ENCODE results near the gene ARHGEF10L.
"Not testable (repeated sequence)": the region's sequence is repeated elsewhere in the genome, so short reads cannot be mapped to it uniquely, and the experiment has no call there.

Gene ARHGEF10L, protein sequence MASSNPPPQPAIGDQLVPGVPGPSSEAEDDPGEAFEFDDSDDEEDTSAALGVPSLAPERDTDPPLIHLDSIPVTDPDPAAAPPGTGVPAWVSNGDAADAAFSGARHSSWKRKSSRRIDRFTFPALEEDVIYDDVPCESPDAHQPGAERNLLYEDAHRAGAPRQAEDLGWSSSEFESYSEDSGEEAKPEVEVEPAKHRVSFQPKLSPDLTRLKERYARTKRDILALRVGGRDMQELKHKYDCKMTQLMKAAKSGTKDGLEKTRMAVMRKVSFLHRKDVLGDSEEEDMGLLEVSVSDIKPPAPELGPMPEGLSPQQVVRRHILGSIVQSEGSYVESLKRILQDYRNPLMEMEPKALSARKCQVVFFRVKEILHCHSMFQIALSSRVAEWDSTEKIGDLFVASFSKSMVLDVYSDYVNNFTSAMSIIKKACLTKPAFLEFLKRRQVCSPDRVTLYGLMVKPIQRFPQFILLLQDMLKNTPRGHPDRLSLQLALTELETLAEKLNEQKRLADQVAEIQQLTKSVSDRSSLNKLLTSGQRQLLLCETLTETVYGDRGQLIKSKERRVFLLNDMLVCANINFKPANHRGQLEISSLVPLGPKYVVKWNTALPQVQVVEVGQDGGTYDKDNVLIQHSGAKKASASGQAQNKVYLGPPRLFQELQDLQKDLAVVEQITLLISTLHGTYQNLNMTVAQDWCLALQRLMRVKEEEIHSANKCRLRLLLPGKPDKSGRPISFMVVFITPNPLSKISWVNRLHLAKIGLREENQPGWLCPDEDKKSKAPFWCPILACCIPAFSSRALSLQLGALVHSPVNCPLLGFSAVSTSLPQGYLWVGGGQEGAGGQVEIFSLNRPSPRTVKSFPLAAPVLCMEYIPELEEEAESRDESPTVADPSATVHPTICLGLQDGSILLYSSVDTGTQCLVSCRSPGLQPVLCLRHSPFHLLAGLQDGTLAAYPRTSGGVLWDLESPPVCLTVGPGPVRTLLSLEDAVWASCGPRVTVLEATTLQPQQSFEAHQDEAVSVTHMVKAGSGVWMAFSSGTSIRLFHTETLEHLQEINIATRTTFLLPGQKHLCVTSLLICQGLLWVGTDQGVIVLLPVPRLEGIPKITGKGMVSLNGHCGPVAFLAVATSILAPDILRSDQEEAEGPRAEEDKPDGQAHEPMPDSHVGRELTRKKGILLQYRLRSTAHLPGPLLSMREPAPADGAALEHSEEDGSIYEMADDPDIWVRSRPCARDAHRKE (N-terminal part only)

GRCh38 chr1:17539477-17540254 is at the start of gene ARHGEF10L:
TSS of gene ARHGEF10L (plus strand) at chr1:17539698. CDS start at chr1:17580596, 40,898 bp downstream.
- no peak within 1 kb of the TSS for H3K27ac ChIP-seq
- DNase-seq (ENCODE audit: low spot score), result no peak
- CTCF ChIA-PET, result interaction anchor here (1.3 to 1.6 kb wide), 2 partner anchors 14 to 37 kb away, joined by 4 to 7 read pairs; no protein-coding TSS in a partner anchor
- POLR2A ChIA-PET (ENCODE audit: low non-redundant PET), result no interaction called here
- TF ChIP-seq CTCF (conservative IDR thresholded peaks at IDR 0.05; ENCODE audit: low read depth), result no peak

DNA sequence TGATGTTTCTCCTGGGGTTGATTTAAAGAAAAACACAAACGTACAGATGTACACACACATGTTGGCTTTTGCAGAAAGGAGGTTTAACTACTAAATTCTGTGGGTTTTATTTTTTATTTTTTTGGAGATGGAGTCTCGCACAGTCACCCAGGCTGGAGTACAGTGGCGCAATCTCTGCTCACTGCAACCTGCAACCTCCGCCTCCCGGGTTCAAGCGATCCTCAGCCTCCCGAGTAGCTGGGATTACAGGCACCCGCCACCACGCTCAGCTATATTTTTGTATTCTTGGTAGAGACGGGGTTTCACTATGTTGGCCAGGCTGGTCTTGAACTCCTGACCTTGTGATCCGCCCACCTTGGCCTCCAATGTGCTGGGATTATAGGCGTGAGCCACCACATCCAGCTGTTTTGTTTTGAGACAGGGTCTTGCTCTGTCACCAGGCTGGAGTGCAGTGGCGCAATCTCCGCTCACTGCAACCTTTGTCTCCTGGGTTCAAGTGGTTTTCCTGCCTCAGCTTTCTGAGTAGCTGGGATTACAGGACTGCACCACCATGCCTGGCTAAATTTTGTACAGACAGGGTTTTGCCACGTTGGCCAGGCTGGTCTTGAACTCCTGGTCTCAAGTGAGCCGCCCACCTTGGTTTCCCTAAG is 49.6 kb upstream of the ARHGEF10L start:
- DNase-seq (ENCODE audit: low spot score); POLR2A ChIA-PET (ENCODE audit: low non-redundant PET): not testable (repeated sequence)
- H3K27ac ChIP-seq, result 0 out of 2 replicates have a peak overlapping the region, but pooled peaks have one; percentile 9
- CTCF ChIA-PET, result interaction anchor here (0.7 kb wide), 1 partner anchor 97 kb away, joined by 3 read pairs; no protein-coding TSS in a partner anchor

GRCh38 chr1:17490667-17491066 is 48.8 kb upstream of the ARHGEF10L start:
- H3K27ac ChIP-seq, result 0 out of 2 replicates have a peak overlapping the region, but pooled peaks have one; percentile 9
- DNase-seq (ENCODE audit: low spot score), result not testable (repeated sequence)
- POLR2A ChIA-PET (ENCODE audit: low non-redundant PET), result interaction anchor here (0.5 kb wide), 1 partner anchor 423 kb away, joined by 15 read pairs; no protein-coding TSS in a partner anchor
- CTCF ChIA-PET, result interaction anchor here (0.7 kb wide), 1 partner anchor 97 kb away, joined by 3 read pairs; no protein-coding TSS in a partner anchor

DNA sequence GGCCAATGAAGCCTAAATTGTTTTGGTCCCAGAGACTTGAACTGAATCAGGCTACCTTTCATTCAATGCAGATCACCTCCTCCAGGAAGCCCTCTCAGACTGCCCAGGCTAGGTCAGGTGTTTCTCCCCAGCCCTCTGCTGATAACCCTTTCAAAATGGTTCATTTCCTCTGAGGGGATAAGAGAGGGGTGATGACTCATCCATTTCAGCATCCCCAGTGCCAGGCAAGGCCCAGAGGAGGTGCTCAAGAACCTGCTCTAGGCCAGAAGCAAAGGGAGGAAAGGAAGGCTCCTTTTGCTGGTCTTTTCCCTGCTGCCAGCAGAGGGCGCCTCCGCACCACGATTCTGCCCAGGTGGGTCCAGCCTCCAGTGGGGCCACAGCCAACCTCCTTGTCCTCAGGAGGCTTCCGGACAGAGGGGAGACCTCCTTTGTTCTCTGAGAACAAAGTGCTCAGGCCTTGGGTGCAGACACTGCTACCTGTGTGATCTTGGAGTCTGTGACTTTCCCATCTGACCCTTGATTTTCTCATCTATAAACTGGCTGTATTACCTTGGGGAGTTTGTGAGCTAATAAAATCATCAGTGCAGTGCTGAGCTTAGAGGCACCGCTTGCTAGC is 45.3 kb upstream of the ARHGEF10L start:
- DNase-seq (ENCODE audit: low spot score), result peak; percentile 87
- H3K27ac ChIP-seq, result no peak overlapping the region
- peak; percentile 90 for TF ChIP-seq CTCF (conservative IDR thresholded peaks at IDR 0.05; ENCODE audit: low read depth)
- CTCF ChIA-PET, result interaction anchor here (0.5 to 2.7 kb wide), 11 partner anchors 62 to 715 kb away, joined by 3 to 41 read pairs (median 3); no protein-coding TSS in a partner anchor
- POLR2A ChIA-PET (ENCODE audit: low non-redundant PET), result no interaction called here

GRCh38 chr1:17496419-17496818 is 43.1 kb upstream of the ARHGEF10L start:
- no peak overlapping the region for H3K27ac ChIP-seq
- ChIA-PET CTCF (interaction anchor here (0.7 to 2.7 kb wide), 2 partner anchors 110 to 165 kb away, joined by 3 to 41 read pairs; no protein-coding TSS in a partner anchor), POLR2A (ENCODE audit: low non-redundant PET) (no interaction called here)
- TF ChIP-seq CTCF (conservative IDR thresholded peaks at IDR 0.05; ENCODE audit: low read depth), result no peak
- no peak for DNase-seq (ENCODE audit: low spot score)

DNA sequence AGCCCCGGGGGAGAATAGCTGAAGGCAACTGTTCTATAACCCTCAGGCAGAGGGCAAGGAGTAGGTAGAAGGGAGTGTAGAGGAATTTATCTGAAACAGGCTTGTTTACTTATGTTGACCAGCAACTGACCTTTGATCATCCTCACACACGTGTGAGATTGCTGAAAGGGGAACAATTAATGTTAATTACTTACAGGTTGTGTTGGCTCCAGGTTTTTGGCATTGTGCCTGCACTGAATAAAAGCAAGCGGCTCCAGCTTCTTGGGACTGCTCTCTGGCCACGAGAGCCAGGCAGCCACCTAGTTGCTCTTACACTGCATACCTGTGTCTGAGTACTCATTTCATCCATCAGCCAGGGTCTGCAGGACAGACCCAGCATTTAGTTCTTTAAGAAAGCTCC is 41.3 kb upstream of the ARHGEF10L start:
- no peak for DNase-seq (ENCODE audit: low spot score)

More for the DNA sequence above, 41.3 kb upstream of the ARHGEF10L start:
- H3K27ac ChIP-seq, result no peak overlapping the region
- ChIA-PET CTCF (interaction anchor here (2.1 kb wide), 1 partner anchor 109 kb away, joined by 8 read pairs; no protein-coding TSS in a partner anchor), POLR2A (ENCODE audit: low non-redundant PET) (no interaction called here)
- TF ChIP-seq CTCF (conservative IDR thresholded peaks at IDR 0.05; ENCODE audit: low read depth), result no peak
